ENCODE results near the gene CAMK2B.

CAMK2B gene

GRCh38 chr7:44325201-44325671 is at the start of gene CAMK2B:
Gene CAMK2B (minus strand): TSS chr7:44325594. CDS start chr7:44325421, 173 bp downstream.
- DNase-seq = no peak

GRCh38 chr7:44374007-44374763 is 48.8 kb upstream of the CAMK2B start:
- no peak for DNase-seq

- no peak for DNase-seq
Measured at GRCh38 chr7:44373418-44373740, 48.0 kb upstream of the CAMK2B start.

GRCh38 chr7:44372560-44373417 is 47.4 kb upstream of the CAMK2B start:
- DNase-seq = no peak

- DNase-seq = no peak
Measured at GRCh38 chr7:44368885-44369284, 43.5 kb upstream of the CAMK2B start.

GRCh38 chr7:44368455-44368854 is 43.1 kb upstream of the CAMK2B start:
- no peak for DNase-seq

GRCh38 chr7:44367475-44368043 is 42.2 kb upstream of the CAMK2B start:
- no peak for DNase-seq

GRCh38 chr7:44366986-44367385 is 41.6 kb upstream of the CAMK2B start:
- no peak for DNase-seq

- DNase-seq = no peak
Measured at GRCh38 chr7:44353668-44354067, 28.3 kb upstream of the CAMK2B start.

- DNase-seq = no peak
Measured at GRCh38 chr7:44348851-44349781, 23.7 kb upstream of the CAMK2B start.

- no peak for DNase-seq
Measured at GRCh38 chr7:44348300-44348699, 22.9 kb upstream of the CAMK2B start.

- DNase-seq = no peak
Measured at GRCh38 chr7:44347546-44348114, 22.2 kb upstream of the CAMK2B start.

- no peak for DNase-seq
Measured at GRCh38 chr7:44346063-44346462, 20.7 kb upstream of the CAMK2B start.

GRCh38 chr7:44341401-44341800 is 16.0 kb upstream of the CAMK2B start:
- DNase-seq = no peak

- DNase-seq = no peak
Measured at GRCh38 chr7:44338600-44338999, 13.2 kb upstream of the CAMK2B start.

GRCh38 chr7:44336491-44336890 is 11.1 kb upstream of the CAMK2B start:
- DNase-seq = no peak

GRCh38 chr7:44335184-44335583 is 9.8 kb upstream of the CAMK2B start:
- DNase-seq = no peak

- no peak for DNase-seq
Measured at GRCh38 chr7:44334734-44335097, 9.3 kb upstream of the CAMK2B start.

GRCh38 chr7:44333911-44334733 is 8.7 kb upstream of the CAMK2B start:
- DNase-seq = no peak

GRCh38 chr7:44331682-44332081 is 6.3 kb upstream of the CAMK2B start:
- DNase-seq = no peak

- no peak for DNase-seq
Measured at GRCh38 chr7:44330331-44330730, 4.9 kb upstream of the CAMK2B start.

Measured in cortex of kidney (tissue), 1 donor.